Measurements from ENCODE around the gene L1CAM.

L1CAM gene

GRCh38 chrX:153853180-153853901 lies 32.6 kb downstream of the L1CAM start:
- no peak overlapping the region for H3K4me3 ChIP-seq (ENCODE audit: low read depth in 1 of 2, low read length in 2 of 2)

GRCh38 chrX:153851981-153852380 lies 34.0 kb downstream of the L1CAM start:
- no peaks in the 10 kb centered on the region for H3K4me1 ChIP-seq (ENCODE audit: insufficient read depth, low read length)
- no peaks in the 10 kb centered on the region for H3K9me3 ChIP-seq (ENCODE audit: insufficient read depth, low read length, severe bottlenecking)
- no peak overlapping the region for H3K4me3 ChIP-seq (ENCODE audit: low read depth in 1 of 2, low read length in 2 of 2)
- no peaks in the 10 kb centered on the region for H3K36me3 ChIP-seq (ENCODE audit: insufficient read depth, low read length)
- no peak overlapping the region for H3K27ac ChIP-seq (ENCODE audit: low read length)
- no peak overlapping the region for H3K4me2 ChIP-seq (ENCODE audit: insufficient read depth, low read length)
- TF ChIP-seq EZH2 (IDR thresholded peaks at IDR 0.05; ENCODE audit: borderline replicate concordance, low read depth, low read length, severe bottlenecking) (no peak), CTCF (IDR thresholded peaks at IDR 0.05; ENCODE audit: borderline replicate concordance, extremely low read depth, low read length, poor library complexity, severe bottlenecking) (no peak)
- H3K9ac ChIP-seq (ENCODE audit: low read depth, low read length): no peak overlapping the region
- DNase-seq: no peak
- ATAC-seq (ENCODE audit: insufficient read depth, low read depth): no peak
- H3K27me3 ChIP-seq (ENCODE audit: insufficient read depth, low read length, poor library complexity): no peaks in the 10 kb centered on the region
- H3K79me2 ChIP-seq (ENCODE audit: insufficient read depth, low read length): no peaks in the 10 kb centered on the region
- H2AFZ ChIP-seq (ENCODE audit: low read depth, low read length): no peak overlapping the region
- H4K20me1 ChIP-seq (ENCODE audit: insufficient read depth, low read length): no peaks in the 10 kb centered on the region

More at GRCh38 chrX:153853180-153853901, 32.6 kb downstream of the L1CAM start:
- ATAC-seq (ENCODE audit: insufficient read depth, low read depth) (no peak), DNase-seq (no peak)
- TF ChIP-seq EZH2 (IDR thresholded peaks at IDR 0.05; ENCODE audit: borderline replicate concordance, low read depth, low read length, severe bottlenecking): no peak
- no peak for TF ChIP-seq CTCF (IDR thresholded peaks at IDR 0.05; ENCODE audit: borderline replicate concordance, extremely low read depth, low read length, poor library complexity, severe bottlenecking)
- Histone ChIP-seq H3K9ac (ENCODE audit: low read depth, low read length) (no peak overlapping the region), H2AFZ (ENCODE audit: low read depth, low read length) (no peak overlapping the region), H3K9me3 (ENCODE audit: insufficient read depth, low read length, severe bottlenecking) (no peaks in the 10 kb centered on the region), H3K4me2 (ENCODE audit: insufficient read depth, low read length) (no peak overlapping the region), H3K36me3 (ENCODE audit: insufficient read depth, low read length) (no peaks in the 10 kb centered on the region), H3K79me2 (ENCODE audit: insufficient read depth, low read length) (no peaks in the 10 kb centered on the region), H3K27ac (ENCODE audit: low read length) (no peak overlapping the region), H3K4me1 (ENCODE audit: insufficient read depth, low read length) (no peaks in the 10 kb centered on the region), H3K27me3 (ENCODE audit: insufficient read depth, low read length, poor library complexity) (no peaks in the 10 kb centered on the region), H4K20me1 (ENCODE audit: insufficient read depth, low read length) (no peaks in the 10 kb centered on the region)

GRCh38 chrX:153848325-153848724 lies 37.6 kb downstream of the L1CAM start:
- no peaks in the 10 kb centered on the region for H3K27me3 ChIP-seq (ENCODE audit: insufficient read depth, low read length, poor library complexity)
- no peaks in the 10 kb centered on the region for H3K9me3 ChIP-seq (ENCODE audit: insufficient read depth, low read length, severe bottlenecking)
- no peaks in the 10 kb centered on the region for H3K36me3 ChIP-seq (ENCODE audit: insufficient read depth, low read length)
- no peaks in the 10 kb centered on the region for H3K79me2 ChIP-seq (ENCODE audit: insufficient read depth, low read length)
- H2AFZ ChIP-seq (ENCODE audit: low read depth, low read length): no peak overlapping the region
- ATAC-seq (ENCODE audit: insufficient read depth, low read depth) (no peak), DNase-seq (no peak)
- no peak overlapping the region for H3K4me3 ChIP-seq (ENCODE audit: low read depth in 1 of 2, low read length in 2 of 2)
- H3K27ac ChIP-seq (ENCODE audit: low read length): no peak overlapping the region
- no peak for TF ChIP-seq EZH2 (IDR thresholded peaks at IDR 0.05; ENCODE audit: borderline replicate concordance, low read depth, low read length, severe bottlenecking)
- TF ChIP-seq CTCF (IDR thresholded peaks at IDR 0.05; ENCODE audit: borderline replicate concordance, extremely low read depth, low read length, poor library complexity, severe bottlenecking): no peak
- no peaks in the 10 kb centered on the region for H3K4me1 ChIP-seq (ENCODE audit: insufficient read depth, low read length)
- no peak overlapping the region for H3K4me2 ChIP-seq (ENCODE audit: insufficient read depth, low read length)
- H3K9ac ChIP-seq (ENCODE audit: low read depth, low read length): no peak overlapping the region
- H4K20me1 ChIP-seq (ENCODE audit: insufficient read depth, low read length): no peaks in the 10 kb centered on the region
